OCI-LY1 (cell line): ENCODE results near the gene MEFV.

Experiments used
- CTCF ChIP-seq: fragments of 200-600 bp; sonication (generic), shearing (Covaris generic); IDR thresholded peaks from 2 replicates; pipeline ENCODE4 v1.5.1; 2017; ENCODE audit warnings: mild to moderate bottlenecking, antibody characterized with exemption, low read length, moderate library complexity, mixed read lengths
- EZH2 ChIP-seq: fragments of 200-600 bp; sonication (generic), shearing (Covaris generic); IDR thresholded peaks from 2 replicates; pipeline ENCODE4 v1.8.0; 2017; ENCODE audit warnings: borderline replicate concordance, mixed run types, mild to moderate bottlenecking, antibody characterized with exemption, low read length, moderate library complexity, mixed read lengths

GRCh38 chr16:3289998-3290673, 33.7 kb upstream of the MEFV start:
- TF ChIP-seq CTCF (no peak), EZH2 (no peak)
